Small intestine (tissue), 7 donors: ENCODE results near the gene FGF5. TPM values are rescaled to one million over a fixed set of nuclear protein-coding genes. Genes with fewer than 3 reads are reported as not detected.
A peak's percentile ranks its signal among the peaks of the same experiment; 100 is the strongest.

ENCODE experiments used
- DNase-seq, 2 donors: peaks; one replicate each; pipeline versions ENCODE4 v3.0.0 to v3.0.0-alpha.2; 2013
- FAIRE-seq: peaks from 2 replicates; lab custom pipeline; 2012; peaks lifted over from hg19 to GRCh38; lab: Jason Lieb, UNC
- H3K27ac ChIP-seq, 3 donors: one replicate each; pipeline ENCODE4 v1.5.1; 2013; ENCODE audit warnings: low read length in 2 of 3, mild to moderate bottlenecking in 2 of 3, control low read depth in 1 of 3, inconsistent platforms in 1 of 3, low read depth in 1 of 3, moderate library complexity in 1 of 3
- H3K27me3 ChIP-seq, 3 donors: one replicate each; pipeline ENCODE4 v1.6.1; 2013; ENCODE audit warnings: low read length in 3 of 3, inconsistent platforms in 1 of 3; ENCODE audit not compliant: control insufficient read depth in 3 of 3, insufficient read depth in 3 of 3
- H3K36me3 ChIP-seq, 3 donors: one replicate each; pipeline ENCODE4 v1.6.1; 2013; ENCODE audit warnings: low read length in 3 of 3, inconsistent platforms in 1 of 3, low read depth in 1 of 3, mild to moderate bottlenecking in 1 of 3, moderate library complexity in 1 of 3; ENCODE audit not compliant: control insufficient read depth in 3 of 3, insufficient read depth in 2 of 3
- H3K4me1 ChIP-seq, 3 donors: one replicate each; pipeline ENCODE4 v1.6.1; 2013; ENCODE audit warnings: low read length in 2 of 3, inconsistent platforms in 1 of 3, low read depth in 1 of 3, mild to moderate bottlenecking in 1 of 3, moderate library complexity in 1 of 3; ENCODE audit not compliant: control insufficient read depth in 3 of 3, insufficient read depth in 2 of 3
- H3K4me3 ChIP-seq, 3 donors: one replicate each; pipeline ENCODE4 v1.5.1; 2013; ENCODE audit warnings: low read length in 3 of 3, control low read depth in 1 of 3, inconsistent platforms in 1 of 3, low read depth in 1 of 3, mild to moderate bottlenecking in 1 of 3, moderate library complexity in 1 of 3
- H3K9me3 ChIP-seq, 2 donors: one replicate each; pipeline ENCODE4 v1.6.1; 2013; ENCODE audit warnings: low read depth in 1 of 2, low read length in 1 of 2; ENCODE audit not compliant: control insufficient read depth in 2 of 2, insufficient read depth in 1 of 2
- WGBS, 3 donors: extraction: QIAGEN DNeasy Blood & Tissue Kit; methylation state at CpG; one replicate each; pipeline ENCODE4 v1.1.7; 2013; 5-methylcytosine and 5-hydroxymethylcytosine counted together
- polyA plus RNA-seq, 4 donors: library from polyadenylated mRNA; stranded (reverse) in 3 of 4; unstranded in 1 of 4; fragments of 200-250 nt in 3 of 4; fragments of 120-200 nt in 1 of 4; gene quantifications; one replicate each; pipeline versions ENCODE4 v1.2.1 to v1.2.3, GENCODE V29; 2013
- donor health status: healthy with polysubstance abuse.
- donor health status: control.
- donor health status: control.
- donor health status: Bipolar disorder and iron deficiency.
- donor health status: healthy.

Gene FGF5
- polyA plus RNA-seq, 4 donors, result 0.01 to 0.10 TPM; not detected in 2

DNA sequence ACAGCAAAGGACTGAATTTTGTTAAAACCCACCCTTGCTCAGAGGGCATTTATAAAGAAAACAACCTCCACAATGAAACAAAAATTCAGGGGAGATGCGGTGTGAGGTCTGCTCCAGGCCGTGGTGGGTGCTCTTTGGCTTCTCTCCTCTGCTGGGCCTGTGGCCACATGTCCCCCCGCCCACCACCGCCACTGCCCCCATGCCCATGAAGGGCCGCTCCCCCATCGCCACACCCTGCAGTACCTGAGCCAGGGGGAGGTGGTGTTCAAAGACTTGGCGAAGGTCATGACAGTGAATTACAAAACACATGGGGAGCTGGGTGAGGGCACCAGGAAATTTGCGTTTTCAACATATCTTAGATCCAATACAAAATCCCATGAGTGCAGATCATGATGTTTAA, 54.9 kb downstream of the FGF5 start:
- Histone ChIP-seq H3K4me3 (no peak overlapping the region), H3K27ac (no peak overlapping the region), H3K27me3 (peaks cover 0 to 6% (median 0%) of the 10 kb centered on the region in 3 donors), H3K36me3 (no peaks in the 10 kb centered on the region), H3K9me3 (no peaks in the 10 kb centered on the region), H3K4me1 (no peaks in the 10 kb centered on the region)
- no peak for DNase-seq
- 92 to 94% (median 93%) methylated on average over 8 of the region's 8 CpGs for WGBS, 3 donors
- no peak for FAIRE-seq

DNA sequence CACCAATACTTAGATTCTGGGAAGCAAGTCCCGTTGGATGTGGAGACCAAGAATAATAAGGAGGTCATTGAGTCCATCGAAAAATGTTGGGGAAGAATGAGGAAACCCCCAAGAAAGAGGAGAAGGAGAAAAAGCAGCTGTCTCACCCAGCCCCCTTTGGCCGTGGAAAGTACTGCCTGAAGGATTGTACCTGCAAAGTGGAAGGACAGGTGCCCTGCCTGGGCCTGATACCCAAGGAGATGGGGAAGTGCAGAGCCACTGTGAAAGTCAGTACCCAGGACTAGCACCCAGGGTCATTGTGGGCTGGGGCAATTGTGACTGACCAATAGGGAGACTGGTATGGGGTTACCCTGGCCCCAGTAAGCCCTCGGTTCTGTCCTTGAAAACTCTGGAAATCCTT, 55.3 kb downstream of the FGF5 start:
- Histone ChIP-seq H3K27me3 (peaks cover 0 to 7% (median 0%) of the 10 kb centered on the region in 3 donors), H3K9me3 (no peaks in the 10 kb centered on the region), H3K4me3 (no peak overlapping the region), H3K4me1 (no peaks in the 10 kb centered on the region), H3K36me3 (no peaks in the 10 kb centered on the region), H3K27ac (no peak overlapping the region)
- 65 to 78% (median 74%) methylated on average over 4 of the region's 4 CpGs for WGBS, 3 donors
- no peak for DNase-seq
- no peak for FAIRE-seq

DNA sequence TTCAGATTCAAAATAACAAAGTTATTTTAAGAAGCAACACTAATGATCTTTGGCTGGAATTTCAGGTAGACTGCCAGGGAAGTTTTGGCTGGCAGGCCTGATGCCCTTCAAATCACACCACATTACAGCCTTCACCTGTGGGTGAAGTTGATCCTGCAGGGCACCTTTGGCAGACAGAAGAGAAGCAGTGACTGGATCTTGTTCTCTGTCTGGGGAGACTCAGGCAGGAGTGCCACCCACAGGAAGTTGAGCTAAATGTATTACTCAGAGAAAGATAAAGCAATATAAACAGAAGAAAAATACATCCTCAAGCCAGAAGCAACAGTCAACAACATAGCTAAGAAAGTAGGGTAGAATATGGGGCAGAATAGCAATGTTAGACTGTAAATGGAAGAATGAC, 56.3 kb downstream of the FGF5 start:
- no peaks in the 10 kb centered on the region for H3K36me3 ChIP-seq
- H3K4me3 ChIP-seq, result no peak overlapping the region
- H3K4me1 ChIP-seq, result no peaks in the 10 kb centered on the region
- H3K27me3 ChIP-seq, result peaks cover 0 to 7% (median 0%) of the 10 kb centered on the region in 3 donors
- FAIRE-seq (no peak), DNase-seq (no peak)
- no peaks in the 10 kb centered on the region for H3K9me3 ChIP-seq
- no peak overlapping the region for H3K27ac ChIP-seq

DNA sequence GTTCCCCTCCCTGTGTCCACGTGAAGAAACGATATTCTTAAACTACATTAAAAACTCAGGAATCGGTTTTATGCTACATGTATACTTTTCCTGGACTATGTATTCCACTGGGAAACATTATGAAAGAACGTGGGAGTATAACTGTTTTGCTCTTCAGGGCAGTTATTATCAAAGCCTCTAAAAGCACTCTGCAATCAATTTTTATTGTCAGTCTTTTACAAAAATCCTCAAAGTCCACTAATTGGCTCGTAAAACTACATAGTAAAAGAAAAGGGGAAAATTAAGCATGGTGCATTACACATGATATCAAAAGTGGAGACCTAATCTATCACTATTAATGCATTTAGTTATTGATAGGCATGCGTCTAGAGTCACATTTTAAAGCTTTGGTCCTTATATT, 57.7 kb downstream of the FGF5 start:
- no peaks in the 10 kb centered on the region for H3K4me1 ChIP-seq
- no peak for DNase-seq
- peaks cover 0 to 10% (median 0%) of the 10 kb centered on the region in 3 donors for H3K27me3 ChIP-seq
- no peak for FAIRE-seq
- no peak overlapping the region for H3K27ac ChIP-seq
- H3K36me3 ChIP-seq, result no peaks in the 10 kb centered on the region
- H3K9me3 ChIP-seq, result no peaks in the 10 kb centered on the region
- 72 to 77% (median 72%) methylated on average over 6 of the region's 6 CpGs for WGBS, 3 donors
- H3K4me3 ChIP-seq, result no peak overlapping the region

DNA sequence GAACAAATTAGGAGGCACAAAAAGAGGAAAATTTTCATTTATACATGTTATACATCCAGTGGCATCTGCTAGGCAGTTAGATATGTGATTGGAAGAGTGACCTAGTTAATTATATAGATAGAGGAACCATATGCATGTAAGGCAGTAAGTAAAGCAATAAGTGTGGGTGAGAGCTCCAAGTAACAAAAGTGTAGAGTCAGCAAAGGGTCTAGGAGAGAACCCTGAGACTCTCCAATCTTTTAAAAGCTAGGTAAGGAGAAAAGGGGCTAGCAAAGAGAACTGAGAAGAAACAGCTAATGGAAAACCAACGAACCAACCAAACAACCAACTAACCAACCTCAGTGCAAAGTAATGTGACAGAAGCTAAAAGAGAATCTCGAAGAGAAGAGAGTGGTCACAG, 65.2 kb downstream of the FGF5 start:
- WGBS, 3 donors, result 66 to 86% (median 78%) methylated on average over 2 of the region's 2 CpGs
- DNase-seq, result no peak
- Histone ChIP-seq H3K27me3 (peaks cover 0 to 29% (median 5%) of the 10 kb centered on the region in 3 donors), H3K4me3 (no peak overlapping the region), H3K27ac (no peak overlapping the region), H3K36me3 (no peaks in the 10 kb centered on the region), H3K4me1 (peaks cover 0 to 5% (median 0%) of the 10 kb centered on the region in 3 donors), H3K9me3 (no peaks in the 10 kb centered on the region)
- FAIRE-seq, result no peak

DNA sequence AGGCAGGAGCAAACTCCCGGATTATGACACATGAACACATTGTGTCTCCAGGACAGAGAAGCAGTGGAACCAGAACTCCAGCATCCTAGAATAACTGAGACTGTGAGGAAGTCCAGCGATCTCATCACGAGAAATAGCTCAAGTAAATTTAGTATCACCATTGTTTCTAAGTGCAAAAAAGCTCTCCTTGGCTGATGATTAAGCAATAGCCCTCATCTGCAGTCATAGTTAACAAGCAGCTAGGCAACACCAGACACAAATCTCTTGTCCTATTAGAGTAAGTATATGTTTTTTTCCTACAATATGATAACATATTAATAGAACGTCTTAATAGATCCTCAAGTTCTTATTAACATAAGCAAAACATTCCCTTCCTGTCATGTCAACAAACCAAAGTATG, 66.7 kb downstream of the FGF5 start:
- Histone ChIP-seq H3K36me3 (no peaks in the 10 kb centered on the region), H3K27ac (no peak overlapping the region), H3K4me1 (peaks cover 0 to 5% (median 0%) of the 10 kb centered on the region in 3 donors), H3K27me3 (peaks cover 0 to 28% (median 5%) of the 10 kb centered on the region in 3 donors), H3K4me3 (no peak overlapping the region), H3K9me3 (no peaks in the 10 kb centered on the region)
- DNase-seq (no peak), FAIRE-seq (no peak)
- WGBS, 3 donors, result 57 to 64% (median 61%) methylated on average over 4 of the region's 4 CpGs

DNA sequence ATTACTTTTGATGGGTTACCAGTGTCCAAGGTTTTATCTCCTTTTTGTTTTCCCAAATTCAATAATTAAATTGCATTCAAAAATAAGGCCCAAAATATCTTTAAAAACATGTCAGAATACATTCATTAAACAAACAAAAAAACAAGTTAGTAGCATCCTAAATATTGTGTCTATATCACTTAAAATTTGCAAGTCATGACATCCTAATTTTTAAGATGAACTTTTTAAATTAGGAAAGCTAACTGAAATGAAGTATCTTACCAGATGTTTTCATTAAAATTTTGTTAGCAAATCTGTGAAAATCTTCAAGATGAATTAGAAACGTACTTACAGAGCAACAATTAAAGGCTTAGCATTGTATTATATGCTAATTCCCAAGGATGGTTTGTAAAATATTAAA, 68.1 kb downstream of the FGF5 start:
- Histone ChIP-seq H3K4me3 (no peak overlapping the region), H3K36me3 (no peaks in the 10 kb centered on the region), H3K9me3 (no peaks in the 10 kb centered on the region), H3K4me1 (peaks cover 0 to 5% (median 0%) of the 10 kb centered on the region in 3 donors), H3K27me3 (peaks cover 0 to 31% (median 5%) of the 10 kb centered on the region in 3 donors), H3K27ac (no peak overlapping the region)
- 60 to 63% (median 62%) methylated on average over 1 of the region's 1 CpG for WGBS, 3 donors
- DNase-seq, result no peak
- no peak for FAIRE-seq

DNA sequence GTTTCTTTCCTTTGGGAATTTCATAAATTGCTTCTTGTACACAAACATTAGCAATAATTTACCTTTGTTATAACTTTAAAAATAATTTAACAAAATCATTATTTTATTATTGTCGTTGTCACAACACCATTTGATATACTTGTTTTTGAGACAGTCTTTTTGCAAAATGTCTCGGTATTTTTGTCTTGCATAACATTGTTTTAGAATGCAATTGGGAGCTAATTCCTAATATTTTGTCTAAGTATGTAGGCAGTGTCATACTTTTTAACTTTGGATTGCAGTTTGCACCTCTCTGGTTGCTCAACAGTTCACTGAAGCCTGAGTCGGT, 68.7 kb downstream of the FGF5 start:
- DNase-seq (no peak), FAIRE-seq (no peak)
- Histone ChIP-seq H3K27ac (no peak overlapping the region), H3K27me3 (peaks cover 0 to 32% (median 5%) of the 10 kb centered on the region in 3 donors), H3K36me3 (no peaks in the 10 kb centered on the region), H3K9me3 (no peaks in the 10 kb centered on the region), H3K4me3 (peak overlapping the region in 2 of 3 donors; percentile 52 to 80), H3K4me1 (peaks cover 0 to 5% (median 0%) of the 10 kb centered on the region in 3 donors)
- 2 to 10% (median 9%) methylated on average over 3 of the region's 3 CpGs for WGBS, 3 donors
